ENCODE measurements around the gene DCST1.

Gene DCST1

GRCh38 chr1:155001425-155001674 is 32.3 kb upstream of the DCST1 start:
- no peak for DNase-seq

DNA sequence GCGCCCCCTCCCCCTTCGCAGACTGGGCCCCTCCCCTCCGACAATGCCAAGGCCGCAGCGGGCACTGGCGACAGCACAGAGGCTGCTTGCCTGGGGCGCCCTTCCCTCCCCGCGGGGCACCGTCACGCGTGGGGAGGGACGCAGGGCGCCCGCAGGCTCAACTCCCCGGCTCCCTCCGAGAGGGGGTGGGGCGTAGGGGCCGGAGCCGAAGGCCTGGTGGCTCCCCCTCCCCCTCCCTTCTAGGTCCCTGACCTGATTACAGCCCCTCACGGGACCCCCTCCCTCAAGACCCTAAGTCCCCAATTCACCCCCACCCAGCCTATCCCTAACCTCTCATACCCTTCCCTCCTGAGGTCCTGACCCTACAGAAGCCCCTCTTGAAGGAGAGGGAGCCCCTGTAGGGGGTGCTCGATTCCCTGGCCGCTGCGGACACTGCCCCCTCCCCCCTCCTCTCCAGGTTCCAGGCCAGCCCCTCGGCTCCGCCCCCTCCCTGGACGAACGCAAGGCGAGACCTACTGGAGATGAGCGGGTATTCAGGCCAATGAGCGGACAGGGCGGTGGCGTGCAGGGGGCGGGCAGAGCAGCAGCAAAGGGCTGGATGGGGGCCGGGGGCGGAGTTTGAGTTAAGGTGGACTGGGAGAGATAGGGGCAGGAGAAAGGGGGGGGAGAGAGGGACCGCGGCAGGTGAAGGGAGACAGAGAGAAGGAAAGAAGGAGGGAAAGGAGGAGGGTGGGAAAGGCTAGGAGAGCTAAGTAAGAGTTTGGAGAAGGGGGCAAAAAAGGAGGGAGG is 31.8 kb upstream of the DCST1 start:
- peak; percentile 100 for DNase-seq

DNA sequence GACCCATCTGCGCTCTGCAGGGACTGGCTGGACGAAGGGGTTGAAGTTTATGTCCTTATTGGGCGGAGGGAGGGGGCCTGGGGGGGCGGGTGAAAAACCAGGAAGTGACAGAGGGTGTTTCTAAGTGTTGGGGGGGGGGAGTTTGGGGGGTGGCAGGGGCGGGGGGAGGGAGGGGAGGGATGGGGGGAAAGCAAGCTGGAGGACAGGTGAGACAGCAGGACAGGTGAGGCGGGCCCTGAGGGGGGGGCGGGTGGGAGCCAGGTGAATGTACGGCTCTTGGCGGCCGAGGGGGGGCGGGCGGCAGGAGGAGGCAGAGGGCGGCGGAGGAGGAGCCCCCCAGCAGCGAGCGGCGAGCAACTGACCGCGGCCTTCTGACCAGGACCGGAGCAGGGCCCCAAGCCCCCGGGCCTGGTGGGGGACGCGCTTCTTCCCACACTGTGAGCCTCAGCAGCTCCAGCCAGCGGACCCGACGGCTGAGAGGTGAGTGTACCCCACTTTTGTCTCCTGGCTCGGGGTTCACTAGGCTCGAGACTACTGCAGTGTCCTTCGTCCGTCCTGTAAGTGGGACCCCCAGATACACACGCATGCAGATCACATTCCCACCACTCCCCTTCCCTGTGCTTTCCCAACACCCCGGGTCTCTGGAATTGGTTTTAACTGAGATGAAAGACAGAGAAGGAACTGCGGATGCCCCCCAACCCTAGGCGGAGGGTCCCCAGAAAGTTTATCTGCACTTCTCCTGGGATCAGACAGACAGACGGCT is 31.0 kb upstream of the DCST1 start, which contains the start of gene ZBTB7B:
ZBTB7B (plus strand) TSS at position 339 of the 763 bp plus-strand sequence. CDS start 11,859 bp downstream, outside the sequence.
- peak; percentile 66 for DNase-seq

DNA sequence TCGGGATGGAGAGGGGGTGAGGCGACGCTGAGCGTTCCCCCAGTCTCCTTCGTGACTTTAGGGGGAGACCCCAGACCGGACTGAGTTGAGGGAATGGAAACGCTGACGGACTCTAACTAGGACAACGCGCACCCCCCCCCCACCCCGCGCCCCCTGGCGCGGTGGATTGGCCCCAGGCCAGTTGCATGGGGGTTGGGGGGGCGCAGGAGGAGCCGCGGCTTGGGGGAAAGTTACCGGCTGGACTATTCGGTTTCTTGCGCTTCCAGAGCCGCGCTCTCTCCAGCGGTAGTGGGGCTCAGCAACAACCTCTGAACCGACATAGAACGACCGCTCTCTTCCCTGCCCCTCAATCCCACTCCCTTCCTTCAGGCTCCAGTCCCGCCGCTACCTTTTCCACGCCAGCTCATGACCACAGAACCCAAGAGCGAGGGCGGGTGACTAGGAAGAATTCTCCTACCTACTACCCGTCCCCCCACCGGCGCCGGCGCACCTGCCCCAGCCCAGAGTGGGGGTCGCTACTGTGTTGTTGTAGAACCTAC is 30.3 kb upstream of the DCST1 start:
- peak; percentile 62 for DNase-seq

DNA sequence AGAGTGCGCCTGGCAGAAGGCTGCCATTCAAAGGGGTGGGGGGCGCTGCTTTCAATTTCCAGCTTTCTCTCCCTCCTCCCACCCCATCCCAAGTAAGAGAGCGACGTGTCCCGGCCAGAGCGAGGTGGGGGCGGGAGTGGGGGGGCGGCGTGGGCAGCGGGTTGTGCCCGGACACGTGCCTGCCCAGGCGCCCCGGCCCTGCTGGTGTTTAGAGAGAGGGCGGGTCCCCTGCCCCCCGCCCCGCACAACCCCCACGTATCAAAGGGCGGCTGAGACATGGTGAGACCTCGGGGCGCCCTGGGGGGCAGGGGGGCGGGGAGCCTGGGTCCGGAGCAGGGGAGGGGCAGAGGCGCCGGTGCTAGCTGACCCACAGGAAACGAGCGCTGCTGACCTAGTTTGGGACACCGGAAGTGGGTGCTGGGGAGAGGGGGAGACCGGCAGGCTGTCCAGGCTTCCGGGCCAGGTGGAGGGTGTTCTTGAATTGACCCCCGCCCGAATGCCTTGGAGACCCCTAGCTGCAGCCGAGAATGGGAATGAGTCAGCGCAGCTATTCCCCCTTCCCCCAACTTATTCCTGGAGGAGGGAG is 29.8 kb upstream of the DCST1 start:
- peak; percentile 77 for DNase-seq

DNA sequence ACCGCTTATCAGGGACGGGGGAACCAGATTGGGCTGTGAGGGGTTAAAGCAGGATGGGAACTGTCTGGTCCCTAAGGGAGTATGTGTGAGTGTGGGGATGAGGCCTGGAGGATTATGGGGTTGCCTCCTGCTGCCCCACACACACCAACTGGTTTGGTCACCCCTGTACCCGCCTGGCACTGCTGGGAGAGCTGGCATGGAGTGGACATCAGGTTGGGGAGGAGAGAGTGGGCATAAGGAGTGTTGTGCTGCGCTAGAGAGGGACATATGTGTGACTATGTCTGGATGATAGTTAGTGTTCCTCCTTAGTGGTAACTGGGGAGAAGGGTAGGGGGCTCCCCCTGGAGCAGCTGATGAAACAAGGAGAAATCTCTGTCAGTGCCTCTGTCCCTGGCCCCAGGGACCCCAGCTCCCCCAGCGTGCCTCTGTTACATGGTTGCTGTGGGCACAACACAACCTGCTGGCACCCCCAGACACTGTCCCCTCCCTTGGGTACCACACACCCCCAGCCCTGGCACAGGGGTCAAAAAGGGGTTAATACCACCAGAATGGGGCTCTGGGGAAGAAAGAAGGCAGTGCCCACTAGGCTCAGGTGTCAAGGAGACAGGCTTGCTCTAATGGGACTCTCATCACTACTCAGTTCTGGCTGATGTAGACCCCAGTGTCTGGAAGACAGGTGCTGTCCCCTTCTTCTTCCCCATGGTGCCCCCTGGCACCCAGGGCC is 29.1 kb upstream of the DCST1 start:
- DNase-seq = no peak

DNA sequence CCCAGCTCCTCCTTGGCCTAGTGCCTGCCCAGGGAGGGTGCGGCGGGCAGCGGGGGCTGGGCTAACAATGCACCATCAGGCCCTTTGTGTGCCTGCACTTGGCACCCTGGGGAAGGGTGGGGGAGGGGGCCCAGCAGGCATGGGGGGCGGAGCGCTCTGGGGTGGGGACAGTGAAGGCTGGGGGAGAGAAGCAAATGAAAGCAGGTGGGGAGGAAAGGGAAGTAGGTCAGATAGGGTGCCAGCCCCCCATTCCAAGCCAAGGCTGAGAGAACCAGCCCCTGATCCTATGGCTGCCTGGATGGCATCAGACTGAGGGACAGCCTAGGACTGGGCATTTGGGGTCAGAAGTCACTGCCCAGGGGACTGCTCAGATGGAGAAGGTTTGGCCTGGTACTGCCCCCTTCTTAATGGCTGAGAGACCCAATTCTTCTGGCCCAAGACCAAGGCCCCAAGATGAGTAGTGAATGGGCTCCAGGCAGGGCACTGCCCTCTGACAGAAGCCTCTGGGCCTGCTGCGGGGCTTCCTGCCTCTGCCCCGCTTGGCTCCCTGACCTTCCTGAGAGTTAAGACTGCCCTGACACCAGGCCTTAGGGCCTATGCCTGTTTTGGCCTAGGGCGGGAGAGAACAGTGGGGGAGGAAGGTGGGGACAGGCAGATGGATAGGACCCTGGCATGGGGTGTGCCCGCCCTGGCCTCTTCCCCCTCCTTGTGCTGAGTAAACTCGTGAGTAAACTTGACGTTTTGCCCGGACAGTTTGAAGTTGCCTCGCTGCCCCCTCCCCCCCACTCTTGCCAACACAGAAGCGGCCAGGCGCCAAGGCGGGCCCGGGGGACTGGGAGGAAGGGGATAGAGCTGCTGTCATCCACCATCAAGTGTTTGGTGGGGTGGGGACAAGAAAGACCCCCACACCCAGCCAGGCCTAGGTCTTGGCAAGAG is 28.3 kb upstream of the DCST1 start:
- DNase-seq = peak; percentile 38

DNA sequence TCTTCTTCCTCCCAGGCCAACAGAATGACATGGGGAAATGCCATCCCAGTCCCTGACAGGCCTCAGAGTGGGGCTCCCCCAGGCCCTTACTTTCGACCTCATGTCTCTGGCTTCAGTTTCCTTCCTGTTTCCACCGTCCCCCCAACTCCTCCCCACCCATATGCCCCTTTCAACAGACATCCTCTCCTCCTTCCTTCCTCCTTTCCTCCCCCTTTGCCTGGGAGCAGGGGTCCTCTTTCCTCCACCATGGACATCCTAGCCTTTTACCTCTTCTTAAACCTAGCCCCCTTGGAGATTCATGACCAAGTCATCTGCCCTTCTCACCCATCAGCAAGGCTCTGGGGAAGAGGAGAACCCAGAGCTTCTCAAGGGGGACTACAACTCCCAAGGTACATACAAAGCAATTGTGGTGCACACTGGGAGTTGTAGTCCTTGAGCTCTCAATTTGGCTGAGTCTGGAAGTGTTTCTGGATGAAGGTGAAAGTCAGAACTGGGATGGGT is 27.0 kb upstream of the DCST1 start:
- DNase-seq = no peak

DNA sequence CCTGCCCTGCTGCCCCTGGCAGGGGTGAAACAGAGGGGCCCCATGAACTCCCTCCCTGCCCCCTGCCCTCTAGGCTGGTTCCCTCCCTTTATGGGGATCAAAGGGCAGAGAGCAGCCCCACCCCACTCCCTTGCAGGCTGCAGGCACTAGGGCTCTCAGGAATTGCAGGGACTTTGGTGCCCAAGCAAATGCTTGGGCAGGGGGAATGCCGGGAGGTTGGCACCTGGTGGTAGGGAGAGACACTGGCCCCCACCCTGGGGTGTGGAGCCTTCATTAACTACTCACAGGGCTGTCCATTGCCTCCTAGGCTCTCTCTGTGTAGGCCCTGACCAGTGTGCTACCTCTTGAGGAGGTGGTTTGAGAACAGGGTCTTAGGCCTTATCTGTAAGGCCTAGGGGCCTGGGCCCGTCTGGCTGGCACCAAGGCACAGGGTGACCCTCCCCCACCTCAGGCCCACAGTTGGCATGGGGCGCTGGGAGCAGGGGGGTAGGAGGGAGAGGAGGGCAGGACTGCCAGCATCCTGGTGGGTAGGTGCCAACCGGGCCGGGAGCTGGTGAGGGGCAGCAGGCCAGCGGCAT is 26.3 kb upstream of the DCST1 start:
- DNase-seq = no peak

DNA sequence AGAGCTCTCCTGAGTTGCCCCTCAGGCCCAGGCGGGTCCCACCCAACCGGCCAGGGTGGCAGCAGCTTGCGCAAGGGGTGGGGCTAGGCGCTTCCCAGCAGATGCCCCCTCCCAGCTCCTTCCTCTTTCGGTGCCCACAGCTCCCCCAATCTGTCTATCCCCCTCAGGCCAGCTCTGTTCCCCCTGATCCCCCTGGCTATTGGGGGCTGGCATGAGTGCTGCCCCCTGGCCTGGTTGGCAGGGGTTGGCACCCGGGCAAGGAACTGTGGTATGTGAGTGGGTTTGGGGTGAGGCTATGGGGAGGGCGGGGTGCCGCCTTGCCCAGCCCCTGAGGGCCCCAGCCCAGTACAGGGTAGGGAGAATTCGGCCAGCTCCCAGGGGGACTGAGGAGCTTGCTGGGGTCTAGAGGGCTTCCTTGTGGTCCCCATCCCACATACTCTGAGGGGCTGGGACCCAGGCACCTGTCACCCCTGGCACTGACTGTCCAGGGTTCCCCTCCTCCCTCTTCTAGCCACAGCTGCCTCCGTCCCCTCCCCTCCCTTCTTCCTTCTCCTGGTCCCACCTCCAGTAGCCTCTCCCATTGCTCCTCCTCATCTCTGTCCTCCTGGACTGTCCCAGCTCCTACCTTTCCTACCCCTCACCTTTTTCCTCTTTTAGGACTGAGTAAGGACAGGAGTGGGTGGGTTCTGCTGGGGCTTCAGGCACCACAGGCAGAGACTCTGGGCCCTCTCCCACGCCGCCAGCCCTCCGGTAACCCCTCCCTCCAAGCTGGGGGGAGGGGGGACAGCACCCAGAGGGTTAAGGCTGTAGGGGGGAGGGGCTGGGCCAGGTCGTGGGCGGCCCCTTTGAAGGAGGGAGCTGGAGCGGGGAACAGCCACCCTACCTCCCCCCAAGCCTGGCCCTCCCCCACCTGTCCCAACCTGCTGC is 25.3 kb upstream of the DCST1 start:
- DNase-seq = no peak

GRCh38 chr1:155009221-155009711 is 24.4 kb upstream of the DCST1 start:
- no peak for DNase-seq

- no peak for DNase-seq
Observed at GRCh38 chr1:155009742-155010141, 23.9 kb upstream of the DCST1 start.

- no peak for DNase-seq
Observed at GRCh38 chr1:155010211-155010918, 23.3 kb upstream of the DCST1 start.

GRCh38 chr1:155011004-155011416 is 22.6 kb upstream of the DCST1 start:
- DNase-seq = no peak

GRCh38 chr1:155011437-155012025 is 22.1 kb upstream of the DCST1 start:
- DNase-seq = no peak

GRCh38 chr1:155012026-155012546 is 21.5 kb upstream of the DCST1 start:
- DNase-seq = peak; percentile 60

GRCh38 chr1:155012776-155013602 is 20.6 kb upstream of the DCST1 start:
- DNase-seq = no peak

GRCh38 chr1:155013632-155014031 is 20.0 kb upstream of the DCST1 start:
- DNase-seq = no peak

All from femur (tissue), 1 donor.